K562 (cell line): ENCODE results near the gene KIAA0930. TPM values are rescaled to one million over a fixed set of nuclear protein-coding genes. Genes with fewer than 3 reads are reported as not detected.
A peak's percentile ranks its signal among the peaks of the same experiment; 100 is the strongest.

Experiments
- CTBP1 ChIP-seq: fragments of 450-650 bp; IDR thresholded peaks from 2 replicates; pipeline ENCODE4 v1.6.1; 2016; ENCODE audit warnings: borderline replicate concordance
- ERF ChIP-seq: fragments of 450-650 bp; formaldehyde crosslinking; IDR thresholded peaks from 2 replicates; pipeline ENCODE4 v1.4.0; 2020; ENCODE audit warnings: mild to moderate bottlenecking, mixed read lengths
- ESRRB ChIP-seq: fragments of 250-450 bp; sonication (Bioruptor Pico); IDR thresholded peaks from 2 replicates; pipeline ENCODE4 v1.5.0; 2020; ENCODE audit warnings: mild to moderate bottlenecking, moderate library complexity, borderline replicate concordance
- MYBL2 ChIP-seq, 2 experiments: fragments of 450-650 bp in 1 of 2; sonication (generic) in 1 of 2; formaldehyde crosslinking in 1 of 2; IDR thresholded peaks; 2 replicates each; pipeline versions ENCODE4 v1.6.1 to v1.8.1; 2017 to 2022; ENCODE audit warnings: borderline replicate concordance in 1 of 2, inconsistent platforms in 1 of 2, low read depth in 1 of 2, mild to moderate bottlenecking in 1 of 2, missing genetic modification reagents in 1 of 2, moderate library complexity in 1 of 2
- POLR3A ChIP-seq: IDR thresholded peaks from 2 replicates; pipeline ENCODE4 v1.6.1; 2011; ENCODE audit warnings: borderline replicate concordance, mild to moderate bottlenecking, moderate library complexity; ENCODE audit not compliant: insufficient read length, insufficient read depth; ENCODE audit errors: extremely low read depth
- SETDB1 ChIP-seq: IDR thresholded peaks from one replicate; pipeline ENCODE4 v1.6.1; 2012; ENCODE audit warnings: low read length, control low read depth, inconsistent platforms
- SNIP1 ChIP-seq: fragments of 450-650 bp; IDR thresholded peaks from 2 replicates; pipeline ENCODE4 v1.7.1; 2017; ENCODE audit warnings: low read depth, mild to moderate bottlenecking
- ZBTB17 ChIP-seq: fragments of 450-650 bp; formaldehyde crosslinking; IDR thresholded peaks from 2 replicates; pipeline ENCODE4 v1.4.0; 2020; ENCODE audit warnings: mild to moderate bottlenecking
- ZKSCAN8 ChIP-seq: fragments of 200-800 bp; sonication (Bioruptor generic); IDR thresholded peaks from 2 replicates; pipeline ENCODE4 v1.6.1; 2016; ENCODE audit warnings: missing genetic modification characterization, missing compliant biosample characterization
- ZNF124 ChIP-seq: sonication (generic); formaldehyde crosslinking; IDR thresholded peaks from 2 replicates; pipeline ENCODE4 v1.8.1; 2022; ENCODE audit warnings: missing genetic modification reagents
- ZNF146 ChIP-seq: IDR thresholded peaks from one replicate; pipeline ENCODE4 v1.6.1; 2018; ENCODE audit warnings: missing compliant biosample characterization; ENCODE audit not compliant: unreplicated experiment
- ZNF175 ChIP-seq: fragments of 200-800 bp; sonication (Bioruptor generic); IDR thresholded peaks from 2 replicates; pipeline ENCODE4 v1.6.1; 2016; ENCODE audit warnings: low read depth, mild to moderate bottlenecking, missing genetic modification characterization, missing compliant biosample characterization
- ZNF408 ChIP-seq: fragments of 250-450 bp; sonication (Bioruptor Pico); IDR thresholded peaks from 2 replicates; pipeline ENCODE4 v1.4.0; 2020; ENCODE audit warnings: low read depth, mild to moderate bottlenecking, moderate library complexity
- ZNF551 ChIP-seq: fragments of 250-450 bp; sonication (Bioruptor Pico); IDR thresholded peaks from 2 replicates; pipeline ENCODE4 v1.5.0; 2021; ENCODE audit warnings: mild to moderate bottlenecking, moderate library complexity
- ZNF695 ChIP-seq: fragments of 450-650 bp; formaldehyde crosslinking; IDR thresholded peaks from 2 replicates; pipeline ENCODE4 v1.4.0; 2020; ENCODE audit warnings: mild to moderate bottlenecking, moderate library complexity
- polyA plus RNA-seq, 8 experiments: library from polyadenylated mRNA; depleted of rRNA in 4 of 8; stranded (reverse) in 5 of 8; unstranded in 3 of 8; fragments of >200 nt; fragmentation: Nextera tagmentation in 2 of 8; fragmentation: Illumina TruSeq in 1 of 8; extraction: Ambion mirVana in 2 of 8; extraction: Trizol in 1 of 8; gene quantifications; 2 replicates each; pipeline versions ENCODE4 v1.2.1 to v1.2.3, GENCODE V29; 2011 to 2014; ENCODE audit warnings: inconsistent platforms in 1 of 8, missing spikeins in 1 of 8
- total RNA-seq, 7 experiments: library from RNA; depleted of rRNA in 6 of 7; stranded (reverse); fragments of >200 nt in 6 of 7; fragmentation: Illumina TruSeq in 2 of 7; extraction: Trizol in 2 of 7; gene quantifications; 2 replicates each; pipeline versions ENCODE4 v1.2.1 to v1.2.3, GENCODE V29; 2011 to 2021; ENCODE audit warnings: low replicate concordance in 1 of 7
- TF ChIP-seq, protein P1 (sequence below): fragments of 200-800 bp; sonication (Bioruptor generic); IDR thresholded peaks from 2 replicates; pipeline ENCODE4 v1.6.1; 2017; ENCODE audit warnings: missing genetic modification characterization, missing compliant biosample characterization
- TF ChIP-seq, protein P2 (sequence below): fragments of 450-650 bp; formaldehyde crosslinking; conservative IDR thresholded peaks from 2 replicates; pipeline ENCODE4 v1.4.0; 2022; ENCODE audit warnings: mild to moderate bottlenecking, missing genetic modification characterization
- TF ChIP-seq, protein P3 (sequence below): sonication (generic); formaldehyde crosslinking; IDR thresholded peaks from 2 replicates; pipeline ENCODE4 v1.8.1; 2023; ENCODE audit warnings: missing genetic modification reagents, mild to moderate bottlenecking, borderline replicate concordance

Gene KIAA0930
- total and polyA plus RNA-seq, 9 of the 15 experiments (the other 6 are each of a cell fraction or from before 2014, with no cell fraction given), result 0.24 to 12.1 (median 6.4) TPM

DNA sequence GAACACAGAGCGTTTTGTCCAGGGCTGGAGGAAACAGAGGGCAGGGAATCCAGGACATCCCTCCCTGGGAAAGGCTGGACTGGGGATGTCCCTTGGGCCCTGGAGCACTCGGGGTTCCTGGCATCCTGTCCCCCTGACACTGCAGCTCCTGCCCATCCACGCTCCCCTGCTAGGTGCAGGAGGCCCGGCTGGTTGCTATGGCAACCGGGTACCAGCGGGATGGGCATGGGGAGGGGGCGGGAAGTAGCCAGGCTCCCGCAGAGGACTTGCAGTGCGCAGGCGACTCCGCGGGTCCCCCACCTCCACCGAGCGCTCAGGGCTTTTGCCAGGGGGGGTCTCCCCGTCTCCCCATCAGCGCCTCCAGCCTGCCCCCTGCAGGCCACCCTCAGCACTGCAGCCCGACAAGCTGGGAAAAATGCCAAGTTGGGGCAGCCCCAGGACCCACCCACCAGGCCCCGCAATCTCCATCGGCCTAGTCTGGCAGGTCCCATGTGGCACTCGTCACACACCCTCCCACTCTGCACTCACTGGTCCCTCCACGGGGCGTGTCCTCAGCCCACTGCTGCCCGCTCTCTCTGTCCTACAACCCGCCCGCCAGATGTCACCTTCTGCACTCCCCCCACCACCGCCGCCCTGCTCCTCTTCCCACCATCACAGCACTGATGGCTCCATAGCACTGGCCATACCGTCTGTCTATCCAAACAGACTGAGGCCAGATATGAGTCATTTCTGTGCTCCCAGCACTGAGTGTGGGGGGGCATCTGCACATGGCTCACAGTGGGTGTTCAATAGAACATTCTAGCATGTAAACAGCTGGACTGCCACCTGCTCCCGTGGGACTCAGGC, 31.5 kb downstream of the KIAA0930 start (continued):
- no peak for TF ChIP-seq ESRRB (CRISPR knock-in tag)
- TF ChIP-seq, protein P1, sequence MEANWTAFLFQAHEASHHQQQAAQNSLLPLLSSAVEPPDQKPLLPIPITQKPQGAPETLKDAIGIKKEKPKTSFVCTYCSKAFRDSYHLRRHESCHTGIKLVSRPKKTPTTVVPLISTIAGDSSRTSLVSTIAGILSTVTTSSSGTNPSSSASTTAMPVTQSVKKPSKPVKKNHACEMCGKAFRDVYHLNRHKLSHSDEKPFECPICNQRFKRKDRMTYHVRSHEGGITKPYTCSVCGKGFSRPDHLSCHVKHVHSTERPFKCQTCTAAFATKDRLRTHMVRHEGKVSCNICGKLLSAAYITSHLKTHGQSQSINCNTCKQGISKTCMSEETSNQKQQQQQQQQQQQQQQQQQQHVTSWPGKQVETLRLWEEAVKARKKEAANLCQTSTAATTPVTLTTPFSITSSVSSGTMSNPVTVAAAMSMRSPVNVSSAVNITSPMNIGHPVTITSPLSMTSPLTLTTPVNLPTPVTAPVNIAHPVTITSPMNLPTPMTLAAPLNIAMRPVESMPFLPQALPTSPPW (CRISPR knock-in tag), result peak; percentile 33; the same call in 1 of the 2 replicates
- TF ChIP-seq MYBL2 (IDR thresholded peaks at IDR 0.05; ENCODE audit: low read depth), result no peak
- no peak for TF ChIP-seq MYBL2 (CRISPR knock-in tag; IDR thresholded peaks at IDR 0.05; ENCODE audit: borderline replicate concordance)
- TF ChIP-seq SETDB1, result no peak
- no peak for TF ChIP-seq POLR3A
- no peak for TF ChIP-seq ZBTB17
- TF ChIP-seq ZNF146 (CRISPR knock-in tag), result no peak
- no peak for TF ChIP-seq ZNF408 (CRISPR knock-in tag)
- TF ChIP-seq SNIP1, result no peak
- TF ChIP-seq ZNF551 (CRISPR knock-in tag), result no peak
- TF ChIP-seq, protein P2, sequence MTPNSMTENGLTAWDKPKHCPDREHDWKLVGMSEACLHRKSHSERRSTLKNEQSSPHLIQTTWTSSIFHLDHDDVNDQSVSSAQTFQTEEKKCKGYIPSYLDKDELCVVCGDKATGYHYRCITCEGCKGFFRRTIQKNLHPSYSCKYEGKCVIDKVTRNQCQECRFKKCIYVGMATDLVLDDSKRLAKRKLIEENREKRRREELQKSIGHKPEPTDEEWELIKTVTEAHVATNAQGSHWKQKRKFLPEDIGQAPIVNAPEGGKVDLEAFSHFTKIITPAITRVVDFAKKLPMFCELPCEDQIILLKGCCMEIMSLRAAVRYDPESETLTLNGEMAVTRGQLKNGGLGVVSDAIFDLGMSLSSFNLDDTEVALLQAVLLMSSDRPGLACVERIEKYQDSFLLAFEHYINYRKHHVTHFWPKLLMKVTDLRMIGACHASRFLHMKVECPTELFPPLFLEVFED, result no peak
- no peak for TF ChIP-seq CTBP1
- TF ChIP-seq ZNF124 (CRISPR knock-in tag), result no peak
- TF ChIP-seq, protein P3, sequence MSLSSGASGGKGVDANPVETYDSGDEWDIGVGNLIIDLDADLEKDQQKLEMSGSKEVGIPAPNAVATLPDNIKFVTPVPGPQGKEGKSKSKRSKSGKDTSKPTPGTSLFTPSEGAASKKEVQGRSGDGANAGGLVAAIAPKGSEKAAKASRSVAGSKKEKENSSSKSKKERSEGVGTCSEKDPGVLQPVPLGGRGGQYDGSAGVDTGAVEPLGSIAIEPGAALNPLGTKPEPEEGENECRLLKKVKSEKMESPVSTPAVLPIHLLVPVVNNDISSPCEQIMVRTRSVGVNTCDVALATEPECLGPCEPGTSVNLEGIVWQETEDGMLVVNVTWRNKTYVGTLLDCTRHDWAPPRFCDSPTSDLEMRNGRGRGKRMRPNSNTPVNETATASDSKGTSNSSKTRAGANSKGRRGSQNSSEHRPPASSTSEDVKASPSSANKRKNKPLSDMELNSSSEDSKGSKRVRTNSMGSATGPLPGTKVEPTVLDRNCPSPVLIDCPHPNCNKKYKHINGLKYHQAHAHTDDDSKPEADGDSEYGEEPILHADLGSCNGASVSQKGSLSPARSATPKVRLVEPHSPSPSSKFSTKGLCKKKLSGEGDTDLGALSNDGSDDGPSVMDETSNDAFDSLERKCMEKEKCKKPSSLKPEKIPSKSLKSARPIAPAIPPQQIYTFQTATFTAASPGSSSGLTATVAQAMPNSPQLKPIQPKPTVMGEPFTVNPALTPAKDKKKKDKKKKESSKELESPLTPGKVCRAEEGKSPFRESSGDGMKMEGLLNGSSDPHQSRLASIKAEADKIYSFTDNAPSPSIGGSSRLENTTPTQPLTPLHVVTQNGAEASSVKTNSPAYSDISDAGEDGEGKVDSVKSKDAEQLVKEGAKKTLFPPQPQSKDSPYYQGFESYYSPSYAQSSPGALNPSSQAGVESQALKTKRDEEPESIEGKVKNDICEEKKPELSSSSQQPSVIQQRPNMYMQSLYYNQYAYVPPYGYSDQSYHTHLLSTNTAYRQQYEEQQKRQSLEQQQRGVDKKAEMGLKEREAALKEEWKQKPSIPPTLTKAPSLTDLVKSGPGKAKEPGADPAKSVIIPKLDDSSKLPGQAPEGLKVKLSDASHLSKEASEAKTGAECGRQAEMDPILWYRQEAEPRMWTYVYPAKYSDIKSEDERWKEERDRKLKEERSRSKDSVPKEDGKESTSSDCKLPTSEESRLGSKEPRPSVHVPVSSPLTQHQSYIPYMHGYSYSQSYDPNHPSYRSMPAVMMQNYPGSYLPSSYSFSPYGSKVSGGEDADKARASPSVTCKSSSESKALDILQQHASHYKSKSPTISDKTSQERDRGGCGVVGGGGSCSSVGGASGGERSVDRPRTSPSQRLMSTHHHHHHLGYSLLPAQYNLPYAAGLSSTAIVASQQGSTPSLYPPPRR (CRISPR knock-in tag), result no peak
- TF ChIP-seq ERF (CRISPR knock-in tag), result no peak
- TF ChIP-seq ZNF695 (CRISPR knock-in tag), result no peak
- no peak for TF ChIP-seq ZNF175 (CRISPR knock-in tag)
- TF ChIP-seq ZKSCAN8 (CRISPR knock-in tag), result no peak
